ENCODE results near the gene CCNL2. TPM values are rescaled to one million over a fixed set of nuclear protein-coding genes. Genes with fewer than 3 reads are reported as not detected.

CCNL2 gene
- total RNA-seq, 1 donor from 2014 or later = 225 TPM

- Mint-ChIP-seq H3K4me1 (peaks cover 22% of the 10 kb centered on the region), H3K9me3 (no peaks in the 10 kb centered on the region), H3K27me3 (peaks cover 17% of the 10 kb centered on the region), H3K4me3 (no peak overlapping the region), H3K27ac (no peak overlapping the region), H3K36me3 (ENCODE audit: low read depth) (no peaks in the 10 kb centered on the region)
- DNase-seq = no peak
- TF ChIP-seq CTCF (IDR thresholded peaks at IDR 0.05) = no peak
- intact Hi-C loops (cut with micrococcal nuclease) = no loop called here
- POLR2A ChIA-PET = no interaction called here
- CTCF ChIA-PET = no interaction called here
- ATAC-seq (ENCODE audit: low read depth) = no peak
These were observed 38.1 kb upstream of the CCNL2 start for GRCh38 chr1:1437033-1437903.

- Mint-ChIP-seq H3K9me3 (no peaks in the 10 kb centered on the region), H3K27me3 (peaks cover 17% of the 10 kb centered on the region), H3K27ac (no peak overlapping the region), H3K4me1 (peaks cover 21% of the 10 kb centered on the region), H3K4me3 (peak overlapping the region; percentile 24), H3K36me3 (ENCODE audit: low read depth) (no peaks in the 10 kb centered on the region)
- TF ChIP-seq CTCF (IDR thresholded peaks at IDR 0.05) = no peak
- ChIA-PET POLR2A (no interaction called here), CTCF (no interaction called here)
- intact Hi-C loops (cut with micrococcal nuclease) = no loop called here
- ATAC-seq (ENCODE audit: low read depth) (no peak), DNase-seq (no peak)
These were observed 37.5 kb upstream of the CCNL2 start for GRCh38 chr1:1436630-1437032.

DNA sequence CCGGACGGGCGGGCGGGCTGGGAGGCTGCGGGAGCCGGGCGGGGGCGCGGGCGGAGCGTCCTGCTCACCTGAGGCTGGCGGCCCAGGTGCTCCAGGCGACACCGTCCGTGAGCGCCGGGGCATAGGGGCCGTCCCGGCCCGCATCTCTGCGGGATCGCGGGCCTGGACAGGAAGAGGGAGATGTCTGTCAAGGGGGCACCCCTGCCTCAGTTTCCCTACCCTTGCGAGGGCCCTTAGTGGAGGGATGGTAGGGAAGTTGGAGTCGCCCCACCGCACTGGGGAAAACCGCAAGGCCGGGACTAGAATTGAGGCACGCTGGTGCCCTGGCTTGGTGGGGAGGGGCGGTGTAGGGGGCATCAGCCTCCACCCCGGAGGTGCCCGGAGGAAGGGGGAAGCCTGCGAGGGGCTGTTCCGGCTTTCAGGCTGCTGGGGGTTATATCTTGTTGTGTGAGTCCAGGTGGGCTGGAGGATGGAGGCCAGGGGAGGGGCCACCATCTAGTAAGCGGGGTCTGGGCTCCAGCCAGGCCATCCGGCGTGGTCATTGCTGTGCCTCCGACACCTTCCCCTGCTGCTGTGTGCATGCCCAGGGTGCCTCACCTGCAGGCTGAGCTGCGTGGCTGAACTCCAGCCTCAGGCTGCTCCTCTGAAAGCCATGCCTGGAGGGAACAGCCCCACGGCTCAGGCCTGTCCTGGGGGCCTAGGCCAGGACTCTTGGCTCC is 36.9 kb upstream of the CCNL2 start:
- Mint-ChIP-seq H3K4me1 (peaks cover 21% of the 10 kb centered on the region), H3K36me3 (ENCODE audit: low read depth) (no peaks in the 10 kb centered on the region), H3K27ac (no peak overlapping the region), H3K9me3 (no peaks in the 10 kb centered on the region), H3K4me3 (peak overlapping the region; percentile 24), H3K27me3 (peaks cover 17% of the 10 kb centered on the region)
- ATAC-seq (ENCODE audit: low read depth) = no peak
- ChIA-PET POLR2A (no interaction called here), CTCF (no interaction called here)
- intact Hi-C loops (cut with micrococcal nuclease) = loop anchor here (2.0 kb wide), 1 partner anchor 29 kb away; the partner anchor contains the start of gene MRPL20
- no peak for TF ChIP-seq CTCF (IDR thresholded peaks at IDR 0.05)
- no peak for DNase-seq

DNA sequence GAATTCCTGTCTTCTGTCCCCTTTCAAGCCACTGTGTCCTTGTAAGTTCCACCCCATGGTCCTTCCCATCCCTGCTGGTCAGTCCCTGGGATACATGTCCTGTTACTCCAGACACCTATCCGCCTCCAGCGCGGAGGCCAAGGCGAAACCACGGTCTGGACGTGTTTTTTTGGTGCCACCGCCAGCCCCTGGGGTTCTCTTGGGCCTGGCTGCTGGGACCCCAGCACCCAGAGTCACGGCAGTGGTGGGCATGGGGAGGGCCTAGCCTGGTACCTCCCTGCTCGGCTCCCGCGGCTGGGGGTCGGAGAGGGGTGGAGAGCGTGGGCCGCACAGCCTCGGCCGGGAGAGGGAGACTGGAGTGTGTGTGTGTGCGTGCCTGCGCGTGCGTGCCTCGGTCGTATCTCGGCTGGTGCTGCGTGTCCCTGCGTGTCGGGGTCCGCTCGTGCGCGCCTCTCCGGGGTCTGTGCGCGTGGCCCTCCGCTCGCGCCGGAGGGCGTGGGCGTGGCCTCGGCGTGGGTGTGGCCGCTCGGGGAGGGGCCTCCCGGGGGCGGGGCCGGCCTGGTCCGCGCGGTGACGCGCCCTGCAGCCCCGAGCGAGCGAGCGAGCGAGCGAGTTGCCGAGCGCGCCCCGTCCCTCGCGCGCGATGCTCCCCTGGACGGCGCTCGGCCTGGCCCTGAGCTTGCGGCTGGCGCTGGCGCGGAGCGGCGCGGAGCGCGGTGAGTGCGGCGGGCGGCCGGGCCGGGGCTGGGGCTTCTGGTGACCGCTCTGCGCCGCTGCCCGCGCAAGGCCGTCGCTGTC is 36.2 kb upstream of the CCNL2 start, which contains the start of gene VWA1:
Gene VWA1 (plus strand): TSS at position 585 of the 798 bp plus-strand sequence. CDS start 59 bp downstream, at position 644.
- no peak within 1 kb of the TSS for H3K27ac Mint-ChIP-seq
- H3K4me3 Mint-ChIP-seq = peak within 1 kb of the TSS; percentile 41
- DNase-seq (peak; percentile 79), ATAC-seq (ENCODE audit: low read depth) (peak; percentile 88)
- ChIA-PET POLR2A (interaction anchor here (2.6 kb wide), 1 partner anchor 36 kb away, joined by 8 read pairs; the partner anchor contains the start of gene CCNL2), CTCF (no interaction called here)
- no peaks in the 10 kb centered on the region for H3K36me3 Mint-ChIP-seq (ENCODE audit: low read depth)
- peaks cover 12% of the 10 kb centered on the region for H3K27me3 Mint-ChIP-seq
- intact Hi-C loops (cut with micrococcal nuclease) = loop anchor here (2.0 kb wide), 1 partner anchor 29 kb away; the partner anchor contains the start of gene MRPL20
- peaks cover 17% of the 10 kb centered on the region for H3K4me1 Mint-ChIP-seq
- no peaks in the 10 kb centered on the region for H3K9me3 Mint-ChIP-seq
- TF ChIP-seq CTCF (IDR thresholded peaks at IDR 0.05) = no peak
